Pancreas (tissue), 10 donors: ENCODE results near the gene ATAD3B. TPM values are rescaled to one million over a fixed set of nuclear protein-coding genes. Genes with fewer than 3 reads are reported as not detected.
"Not testable (repeated sequence)": the region's sequence is repeated elsewhere in the genome, so short reads cannot be mapped to it uniquely, and the experiment has no call there.

Experiments used
- ATAC-seq, 4 donors: fragments of 200-7000 bp; cut with Tn5 transposase; one replicate each; pipeline versions ENCODE4 v1.8.0 to v1.9.1; 2020; ENCODE audit warnings: mild to moderate bottlenecking in 4 of 4, moderate library complexity in 4 of 4
- DNase-seq, 6 donors: peaks; one replicate each; pipeline ENCODE4 v3.0.0-alpha.2; 2020
- FAIRE-seq: peaks from 2 replicates; lab custom pipeline; 2012; peaks lifted over from hg19 to GRCh38; lab: Jason Lieb, UNC
- H3K27ac ChIP-seq, 4 donors: fragments of 200-600 bp; sonication (generic); 1 replicate in 3 of 4; 2 replicates in 1 of 4; pipeline versions ENCODE4 v1.5.0 to v1.8.0; 2020
- H3K27me3 ChIP-seq, 4 donors: fragments of 200-600 bp; one replicate each; pipeline ENCODE4 v1.8.0; 2021
- H3K36me3 ChIP-seq, 3 donors: fragments of 200-600 bp; sonication (generic) in 1 of 3; one replicate each; pipeline versions ENCODE4 v1.5.0 to v1.8.0; 2020 to 2021
- H3K4me1 ChIP-seq, 3 donors: fragments of 200-600 bp; one replicate each; pipeline ENCODE4 v1.8.0; 2021
- H3K4me3 ChIP-seq, 4 donors: fragments of 200-600 bp; sonication (generic) in 2 of 4; one replicate each; pipeline versions ENCODE4 v1.5.0 to v1.8.0; 2020 to 2021
- H3K9me3 ChIP-seq, 4 donors: fragments of 200-600 bp; one replicate each; pipeline ENCODE4 v1.8.0; 2021
- WGBS, 2 donors: extraction: QIAGEN DNeasy Blood & Tissue Kit; methylation state at CpG; one replicate each; pipeline ENCODE4 v1.1.7; 2013; 5-methylcytosine and 5-hydroxymethylcytosine counted together
- intact Hi-C, 3 donors: fragments of 100-400 bp; cut with DNase I; formaldehyde crosslinking; loops; one replicate each; pipeline versions ENCODE4 v1.11.1 to v1.14.2; 2022
- polyA plus RNA-seq, 2 donors: library from polyadenylated mRNA; stranded (reverse); fragments of 200-250 nt; gene quantifications; one replicate each; pipeline ENCODE4 v1.2.3, GENCODE V29; 2013
- total RNA-seq, 6 donors: library from RNA; stranded (reverse); fragmentation: NEBNext Ultra II Directional in 4 of 6; extraction: Animal tissue kit (Norgen Biotek cat#: 25700) in 4 of 6; gene quantifications; one replicate each; pipeline versions ENCODE4 v1.2.1 to v1.2.4, GENCODE V29; 2021 to 2023
- TF ChIP-seq, protein P1 (sequence below), 4 donors: fragments of 200-600 bp; sonication (generic) in 3 of 4; IDR thresholded peaks; one replicate each; pipeline versions ENCODE4 v1.5.0 to v1.8.0; 2021; ENCODE audit warnings: antibody characterized with exemption in 4 of 4
- donor health status: healthy with polysubstance abuse.
- donor health status: DM: no; HTN: no; CAD: no; lungs with moderate emphysema.
- donor health status: DM: no; HTN: no; CAD: no.
- donor health status: control.
- donor health status: control.
- donor health status: Bipolar disorder and iron deficiency.
- donor health status: DM: yes; HTN: yes; CAD: no.
- donor health status: DM: no; HTN: no; CAD: no.
- donor health status: DM: no; HTN: no; CAD: no.
- donor health status: DM: yes; HTN: yes; CAD: no.

The ATAD3B gene
- total and polyA plus RNA-seq, 8 donors: 4.4 to 78.9 (median 12.9) TPM

DNA sequence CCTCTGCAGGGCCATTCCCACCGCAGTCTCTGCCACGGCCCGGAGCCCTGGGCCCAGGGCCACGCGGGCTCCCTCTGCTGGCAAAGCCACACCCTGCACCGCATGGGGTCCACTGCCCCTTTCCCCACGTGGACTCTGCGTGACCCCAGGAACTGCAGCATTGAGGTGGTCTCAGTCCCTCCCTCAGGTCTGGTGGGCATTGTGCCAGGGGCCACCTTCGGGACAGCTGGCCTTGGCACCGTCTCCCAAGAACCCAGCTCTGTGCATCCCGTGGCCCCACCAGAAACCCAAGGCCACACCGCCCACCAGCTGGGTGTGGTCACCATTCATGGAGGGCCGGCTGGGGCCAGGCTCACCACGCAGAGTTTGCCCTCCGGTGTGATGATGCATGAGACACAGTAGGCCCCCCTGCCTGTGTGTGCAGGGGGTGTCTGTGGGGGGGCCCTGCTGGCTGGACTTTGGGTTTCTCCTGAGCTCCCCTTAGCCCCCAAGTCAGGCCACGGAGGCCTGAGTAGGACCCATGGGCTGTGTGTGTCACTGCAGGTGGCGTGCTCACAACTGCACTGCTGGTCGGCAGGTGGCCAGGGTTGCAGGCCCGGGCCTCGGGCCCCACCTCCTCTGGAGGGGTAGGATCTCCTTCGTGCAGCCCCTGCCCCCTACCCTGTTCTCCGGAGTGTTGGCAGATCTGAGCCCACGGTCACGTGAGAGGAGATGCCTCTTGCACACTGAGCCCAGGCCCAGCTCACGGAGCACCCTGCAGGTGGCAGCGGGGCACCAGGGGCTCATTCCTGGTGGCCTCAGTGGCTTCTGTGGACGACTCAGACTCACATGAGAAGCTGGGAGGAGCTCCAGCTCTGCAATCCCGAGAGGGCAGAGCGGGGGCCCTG, 30.3 kb upstream of the ATAD3B start:
- DNase-seq (peak; percentile 44 to 87 (median 72)), FAIRE-seq (no peak), ATAC-seq (peak; percentile 63 to 72 (median 65))
- peaks cover 33 to 34% (median 33%) of the 10 kb centered on the region in 3 donors for H3K4me1 ChIP-seq
- H3K4me3 ChIP-seq: no peak overlapping the region
- intact Hi-C loops: loop anchor here in 2 of 3 donors (5.0 kb wide), 2 partner anchors 39 to 56 kb away; no protein-coding TSS in a partner anchor
- no peaks in the 10 kb centered on the region for H3K27me3 ChIP-seq
- H3K27ac ChIP-seq: peak overlapping the region in 2 of 4 donors; percentile 20 to 53
- TF ChIP-seq, protein P1, sequence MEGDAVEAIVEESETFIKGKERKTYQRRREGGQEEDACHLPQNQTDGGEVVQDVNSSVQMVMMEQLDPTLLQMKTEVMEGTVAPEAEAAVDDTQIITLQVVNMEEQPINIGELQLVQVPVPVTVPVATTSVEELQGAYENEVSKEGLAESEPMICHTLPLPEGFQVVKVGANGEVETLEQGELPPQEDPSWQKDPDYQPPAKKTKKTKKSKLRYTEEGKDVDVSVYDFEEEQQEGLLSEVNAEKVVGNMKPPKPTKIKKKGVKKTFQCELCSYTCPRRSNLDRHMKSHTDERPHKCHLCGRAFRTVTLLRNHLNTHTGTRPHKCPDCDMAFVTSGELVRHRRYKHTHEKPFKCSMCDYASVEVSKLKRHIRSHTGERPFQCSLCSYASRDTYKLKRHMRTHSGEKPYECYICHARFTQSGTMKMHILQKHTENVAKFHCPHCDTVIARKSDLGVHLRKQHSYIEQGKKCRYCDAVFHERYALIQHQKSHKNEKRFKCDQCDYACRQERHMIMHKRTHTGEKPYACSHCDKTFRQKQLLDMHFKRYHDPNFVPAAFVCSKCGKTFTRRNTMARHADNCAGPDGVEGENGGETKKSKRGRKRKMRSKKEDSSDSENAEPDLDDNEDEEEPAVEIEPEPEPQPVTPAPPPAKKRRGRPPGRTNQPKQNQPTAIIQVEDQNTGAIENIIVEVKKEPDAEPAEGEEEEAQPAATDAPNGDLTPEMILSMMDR (IDR thresholded peaks at IDR 0.05): peak; percentile 80 to 93 (median 88)
- 20 to 25% methylated on average over 29 of the region's 29 CpGs for WGBS, 2 donors
- no peaks in the 10 kb centered on the region for H3K9me3 ChIP-seq
- H3K36me3 ChIP-seq: no peaks in the 10 kb centered on the region

DNA sequence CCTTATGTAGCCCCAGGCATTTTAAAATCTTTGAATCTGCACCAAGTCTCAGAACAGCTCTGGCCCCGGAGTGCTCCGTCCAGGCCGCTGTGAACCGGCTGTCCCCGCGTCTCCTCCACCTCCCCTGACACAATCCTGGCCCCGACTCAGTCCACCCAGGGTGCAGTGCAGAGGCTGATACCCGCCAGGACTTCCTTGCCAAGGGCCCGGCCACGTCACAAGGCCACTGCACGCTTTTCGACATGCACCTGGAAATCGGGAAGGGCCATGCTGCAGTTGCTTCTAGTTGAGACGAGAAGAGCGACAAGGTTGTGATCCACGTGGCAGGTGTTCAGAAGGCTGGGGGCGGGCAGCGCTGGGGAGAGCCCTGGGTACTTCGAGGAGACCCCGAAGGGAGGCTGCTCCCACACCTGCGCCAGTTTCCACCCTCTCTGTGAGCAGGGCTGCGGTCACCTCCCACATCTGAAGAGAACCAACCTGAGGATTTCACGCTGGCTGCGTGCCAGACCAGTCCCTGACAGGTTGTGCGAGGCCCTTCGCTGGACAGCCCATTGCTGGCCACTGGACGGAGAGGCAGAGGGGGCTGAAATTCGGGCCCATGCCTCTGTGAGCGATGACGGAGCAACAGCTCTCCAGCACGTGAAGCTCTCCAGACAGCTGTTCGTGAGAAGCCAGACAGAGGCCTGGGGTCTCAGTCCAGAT, 29.3 kb upstream of the ATAD3B start:
- TF ChIP-seq, protein P1 (IDR thresholded peaks at IDR 0.05): no peak

DNA sequence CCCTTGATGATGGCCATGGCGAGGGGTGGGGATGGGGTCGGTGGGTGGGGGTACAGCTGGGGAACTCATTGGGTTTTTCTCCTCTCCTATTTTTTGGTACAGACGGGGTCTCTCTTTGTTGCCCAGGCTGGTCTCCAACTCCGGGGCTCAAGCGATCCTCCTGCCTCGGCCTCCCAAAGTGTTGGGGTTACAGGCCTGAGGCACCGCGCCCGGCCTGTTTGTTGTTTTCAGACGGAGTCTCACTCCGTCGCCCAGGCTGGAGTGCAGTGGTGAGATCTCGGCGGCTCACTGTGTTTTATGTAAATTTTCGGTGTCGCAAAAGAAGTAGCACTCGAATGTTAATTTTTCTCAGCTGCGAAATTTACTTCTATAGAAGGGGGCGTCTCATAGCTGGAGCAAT, 24.9 kb upstream of the ATAD3B start:
- H3K27me3 ChIP-seq, H3K4me3 ChIP-seq, FAIRE-seq, H3K36me3 ChIP-seq, H3K9me3 ChIP-seq, H3K27ac ChIP-seq, H3K4me1 ChIP-seq, DNase-seq, ATAC-seq, intact Hi-C loops: not testable (repeated sequence)
- WGBS, 2 donors: 90 to 93% methylated on average over 17 to 19 of the region's 19 CpGs

More for the DNA sequence above, 29.3 kb upstream of the ATAD3B start:
- peak overlapping the region in 3 of 4 donors; percentile 20 to 53 (median 33) for H3K27ac ChIP-seq
- H3K4me3 ChIP-seq: no peak overlapping the region
- H3K9me3 ChIP-seq: no peaks in the 10 kb centered on the region
- FAIRE-seq (no peak), ATAC-seq (peak; percentile 43 to 61 (median 55)), DNase-seq (peak; percentile 72 to 88 (median 80))
- H3K4me1 ChIP-seq: peaks cover 23 to 27% (median 24%) of the 10 kb centered on the region in 3 donors
- intact Hi-C loops: loop anchor here in 2 of 3 donors (5.0 kb wide), 2 partner anchors 40 to 55 kb away; no protein-coding TSS in a partner anchor
- H3K36me3 ChIP-seq: no peaks in the 10 kb centered on the region
- no peaks in the 10 kb centered on the region for H3K27me3 ChIP-seq
- 57 to 61% methylated on average over 32 of the region's 32 CpGs for whole genome bisulfite sequencing, 2 donors

DNA sequence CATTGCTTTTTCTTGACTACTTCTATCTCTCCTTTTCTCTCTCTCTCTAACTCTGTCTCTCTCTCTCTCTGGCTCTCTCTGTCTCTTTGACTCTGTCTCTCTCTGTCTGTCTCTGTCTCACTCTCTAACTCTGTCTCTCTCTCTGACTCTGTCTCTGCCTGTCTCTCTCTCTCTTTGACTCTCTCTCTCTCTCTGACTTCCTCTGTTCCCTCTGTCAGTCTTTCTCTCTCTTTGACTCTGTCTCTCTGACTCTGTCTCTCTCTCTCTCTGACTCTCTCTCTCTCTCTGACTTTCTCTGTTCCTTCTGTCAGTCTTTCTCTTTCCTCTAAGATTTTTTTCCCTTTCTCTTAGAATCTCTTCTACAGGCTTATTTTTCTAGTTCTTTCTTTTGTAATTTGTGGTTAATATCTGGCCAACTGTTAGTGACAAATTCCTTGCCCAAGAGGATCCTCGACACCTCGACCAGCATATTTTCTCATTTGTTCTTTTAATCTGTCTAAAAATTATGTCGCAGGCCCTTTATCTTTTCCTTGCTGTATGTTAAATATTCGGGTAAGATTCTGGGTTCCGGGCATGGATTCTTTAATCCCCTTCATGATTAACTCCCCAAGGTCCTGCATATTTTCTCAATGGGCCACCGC, 22.3 kb upstream of the ATAD3B start, which contains the start of gene ATAD3C:
Gene ATAD3C (plus strand): TSS at position 591 of the 641 bp plus-strand sequence. CDS start 995 bp downstream, outside the sequence.
- intact Hi-C loops: no loop called here
- DNase-seq (no peak), FAIRE-seq (no peak), ATAC-seq (no peak)
- no peak within 1 kb of the TSS for H3K4me3 ChIP-seq
- no peak within 1 kb of the TSS for H3K27ac ChIP-seq
- H3K27me3 ChIP-seq: no peaks in the 10 kb centered on the region
- no peaks in the 10 kb centered on the region for H3K36me3 ChIP-seq
- TF ChIP-seq, protein P1 (IDR thresholded peaks at IDR 0.05): no peak
- no peaks in the 10 kb centered on the region for H3K9me3 ChIP-seq
- H3K4me1 ChIP-seq: no peaks in the 10 kb centered on the region
- WGBS, 2 donors: 66 to 68% methylated on average over 6 of the region's 6 CpGs

DNA sequence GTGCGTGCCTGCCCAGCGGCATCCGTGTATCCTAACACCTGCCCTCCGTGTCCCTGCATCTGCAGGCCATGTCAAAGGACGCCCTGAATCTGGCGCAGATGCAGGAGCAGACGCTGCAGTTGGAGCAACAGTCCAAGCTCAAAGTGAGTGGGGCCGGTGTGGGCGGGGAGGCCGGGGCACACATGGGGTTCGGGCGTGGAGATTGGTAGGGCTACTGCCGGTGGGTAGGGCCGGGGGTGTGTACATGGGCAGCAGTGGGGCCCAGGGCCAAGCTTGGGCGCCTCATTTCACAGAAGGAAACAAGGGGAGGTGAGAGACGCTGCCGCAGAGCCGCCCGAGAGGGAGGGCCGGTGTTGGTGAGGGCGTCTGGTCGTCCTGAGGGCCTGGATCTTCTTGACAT, 20.9 kb upstream of the ATAD3B start:
- H3K4me3 ChIP-seq, ATAC-seq, H3K9me3 ChIP-seq, intact Hi-C loops, DNase-seq, H3K27ac ChIP-seq, FAIRE-seq, H3K4me1 ChIP-seq, H3K27me3 ChIP-seq, H3K36me3 ChIP-seq: not testable (repeated sequence)
- 83 to 85% methylated on average over 22 of the region's 22 CpGs for WGBS, 2 donors
